Measurements from ENCODE around the gene ZMYND19.
"Not testable (repeated sequence)": the region's sequence is repeated elsewhere in the genome, so short reads cannot be mapped to it uniquely, and the experiment has no call there.

Gene ZMYND19

GRCh38 chr9:137556069-137556838 is 34.1 kb downstream of the ZMYND19 start:
- DNase-seq (ENCODE audit: low read depth in 2 of 2): no peak

GRCh38 chr9:137555179-137555578 is 35.1 kb downstream of the ZMYND19 start:
- DNase-seq (ENCODE audit: low read depth in 2 of 2): no peak

- no peak for DNase-seq (ENCODE audit: low read depth in 2 of 2)
Observed at GRCh38 chr9:137554349-137554748, 36.0 kb downstream of the ZMYND19 start.

GRCh38 chr9:137553654-137554053 is 36.7 kb downstream of the ZMYND19 start:
- DNase-seq (ENCODE audit: low read depth in 2 of 2): not testable (repeated sequence)

GRCh38 chr9:137552022-137552768 is 38.1 kb downstream of the ZMYND19 start:
- DNase-seq (ENCODE audit: low read depth in 2 of 2): no peak

- peak; percentile 56 to 62 for DNase-seq (ENCODE audit: low read depth in 2 of 2)
Observed at GRCh38 chr9:137551264-137552021, 38.9 kb downstream of the ZMYND19 start, which contains the start of gene MRPL41. MRPL41 (plus strand) TSS chr9:137551879; CDS start chr9:137552082, 203 bp downstream.

- DNase-seq (ENCODE audit: low read depth in 2 of 2): not testable (repeated sequence)
Observed at GRCh38 chr9:137550958-137551263, 39.4 kb downstream of the ZMYND19 start.

GRCh38 chr9:137550231-137550621 is 40.1 kb downstream of the ZMYND19 start, which contains the start of gene PNPLA7:
PNPLA7 (minus strand) TSS chr9:137550402; CDS start chr9:137550197, 205 bp downstream.
- peak; percentile 3 to 8 for DNase-seq (ENCODE audit: low read depth in 2 of 2)

GRCh38 chr9:137547687-137548543 is 42.4 kb downstream of the ZMYND19 start:
- no peak for DNase-seq (ENCODE audit: low read depth in 2 of 2)

GRCh38 chr9:137545123-137545522 is 45.2 kb downstream of the ZMYND19 start:
- no peak for DNase-seq (ENCODE audit: low read depth in 2 of 2)

- DNase-seq (ENCODE audit: low read depth in 2 of 2): no peak
Observed at GRCh38 chr9:137544176-137544760, 46.0 kb downstream of the ZMYND19 start.

- DNase-seq (ENCODE audit: low read depth in 2 of 2): no peak
Observed at GRCh38 chr9:137543237-137543963, 46.9 kb downstream of the ZMYND19 start.

- DNase-seq (ENCODE audit: low read depth in 2 of 2): no peak
Observed at GRCh38 chr9:137542486-137542885, 47.8 kb downstream of the ZMYND19 start.

- no peak for DNase-seq (ENCODE audit: low read depth in 2 of 2)
Observed at GRCh38 chr9:137540536-137540935, 49.8 kb downstream of the ZMYND19 start.

- DNase-seq (ENCODE audit: low read depth in 2 of 2): no peak
Observed at GRCh38 chr9:137538058-137538457, 52.3 kb downstream of the ZMYND19 start.

- not testable (repeated sequence) for DNase-seq (ENCODE audit: low read depth in 2 of 2)
Observed at GRCh38 chr9:137536594-137537131, 53.6 kb downstream of the ZMYND19 start.

GRCh38 chr9:137535120-137535428 is 55.2 kb downstream of the ZMYND19 start:
- no peak for DNase-seq (ENCODE audit: low read depth in 2 of 2)

GRCh38 chr9:137534256-137535119 is 55.8 kb downstream of the ZMYND19 start:
- peak in 1 of 2 experiments; percentile 6 for DNase-seq (ENCODE audit: low read depth in 2 of 2)

GRCh38 chr9:137532891-137533468 is 57.3 kb downstream of the ZMYND19 start:
- DNase-seq (ENCODE audit: low read depth in 2 of 2): not testable (repeated sequence)

Measured in fibroblast of skin of left biceps (primary cell).